ENCODE results near the gene ADGRL1.

DNA sequence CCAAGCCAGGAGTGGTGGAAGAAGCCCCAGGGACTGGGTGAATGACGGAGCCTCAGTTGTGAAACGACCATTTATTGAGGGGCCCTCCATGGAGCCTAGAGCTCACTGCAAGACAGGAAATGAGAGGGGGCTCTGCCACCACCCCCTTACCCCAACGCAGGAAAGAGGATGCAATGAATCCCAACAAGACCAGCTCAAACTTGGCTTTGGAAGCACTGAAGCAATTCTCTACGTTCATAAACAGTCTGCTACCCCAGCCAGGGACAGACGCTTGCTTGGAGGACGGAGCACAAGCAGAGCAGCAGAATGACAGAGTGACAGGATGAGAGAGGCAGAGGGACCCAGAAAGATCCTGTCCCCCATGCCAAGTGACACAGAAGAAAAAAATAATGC is 89.4 kb downstream of the ADGRL1 start:
- TF ChIP-seq EZH2phosphoT487 (IDR thresholded peaks at IDR 0.05; ENCODE audit: borderline replicate concordance, low read depth) (no peak), POLR2AphosphoS5 (IDR thresholded peaks at IDR 0.05; ENCODE audit: low read depth, low read length) (no peak), USF1 (IDR thresholded peaks at IDR 0.05; ENCODE audit: borderline replicate concordance, low read depth) (no peak), REST (IDR thresholded peaks at IDR 0.05; ENCODE audit: low read depth, low read length) (no peak), CTCF (IDR thresholded peaks at IDR 0.05) (no peak), FOXJ3 (CRISPR knock-in tag; IDR thresholded peaks at IDR 0.05) (no peak), RAD21 (IDR thresholded peaks at IDR 0.05; ENCODE audit: low read length) (no peak), NRF1 (IDR thresholded peaks at IDR 0.05; ENCODE audit: low read depth, low read length) (no peak), TAF1 (IDR thresholded peaks at IDR 0.05; ENCODE audit: borderline replicate concordance, low read depth, low read length) (no peak)
